Adrenal gland (tissue), 12 donors: ENCODE measurements around the gene AFP. TPM values are rescaled to one million over a fixed set of nuclear protein-coding genes. Genes with fewer than 3 reads are reported as not detected.

Experiments used
- DNase-seq, 7 donors: peaks; one replicate each; pipeline ENCODE4 v3.0.0-alpha.2; 2019 to 2020
- H3K27ac ChIP-seq, 5 donors: fragments of 200-600 bp; sonication (generic) in 4 of 5; 1 replicate in 3 of 5; 2 replicates in 2 of 5; pipeline versions ENCODE4 v1.5.1 to v1.8.0; 2016 to 2020; ENCODE audit warnings: mild to moderate bottlenecking in 1 of 5
- H3K27me3 ChIP-seq: fragments of 200-600 bp; 2 replicates; pipeline ENCODE4 v1.8.0; 2021
- H3K36me3 ChIP-seq, 2 donors: fragments of 200-600 bp; replicated peaks in 1 of 2; 1 replicate in 1 of 2; 2 replicates in 1 of 2; pipeline versions ENCODE4 v1.5.1 to v1.8.0; 2018 to 2022
- H3K4me1 ChIP-seq, 2 donors: fragments of 200-600 bp; replicated peaks in 1 of 2; 1 replicate in 1 of 2; 2 replicates in 1 of 2; pipeline versions ENCODE4 v1.5.1 to v1.8.0; 2018 to 2021
- H3K4me3 ChIP-seq, 4 donors: fragments of 200-600 bp; sonication (generic) in 3 of 4; one replicate each; pipeline ENCODE4 v1.5.1; 2016 to 2018
- H3K9me3 ChIP-seq, 3 donors: fragments of 200-600 bp; sonication (generic) in 1 of 3; replicated peaks in 1 of 3; 1 replicate in 2 of 3; 2 replicates in 1 of 3; pipeline versions ENCODE4 v1.5.1 to v1.8.0; 2016 to 2021
- CTCF ChIP-seq, 6 experiments: fragments of 450-650 bp in 4 of 6; fragments of 200-600 bp in 2 of 6; sonication (generic) in 1 of 6; IDR thresholded peaks; 1 replicate in 5 of 6; 2 replicates in 1 of 6; pipeline versions ENCODE4 v1.5.1 to v1.8.0; 2016 to 2021; ENCODE audit warnings: antibody characterized with exemption in 6 of 6, mild to moderate bottlenecking in 2 of 6, moderate library complexity in 1 of 6
- POLR2A ChIP-seq, 2 donors: fragments of 450-650 bp; IDR thresholded peaks; one replicate each; pipeline ENCODE4 v1.6.1; 2017; ENCODE audit warnings: antibody characterized with exemption in 2 of 2, mild to moderate bottlenecking in 2 of 2, moderate library complexity in 1 of 2
- WGBS, 4 donors: extraction: QIAGEN DNeasy Blood & Tissue Kit in 2 of 4; methylation state at CpG; one replicate each; pipeline versions ENCODE4 v1.1.5 to v1.1.7; 2013 to 2017; 5-methylcytosine and 5-hydroxymethylcytosine counted together
- intact Hi-C, 2 donors: fragments of 100-400 bp; cut with DNase I; formaldehyde crosslinking; loops; one replicate each; pipeline versions ENCODE4 v1.14.1 to v1.15.0; 2022 to 2023
- polyA plus RNA-seq, 3 donors: library from polyadenylated mRNA; stranded (reverse); fragments of 200-250 nt in 2 of 3; fragments of 350-450 nt in 1 of 3; fragmentation: Illumina TruSeq in 1 of 3; extraction: RNeasy Lipid Tissue Mini Kit (QIAGEN cat#74804) in 1 of 3; gene quantifications; one replicate each; pipeline ENCODE4 v1.2.3, GENCODE V29; 2013 to 2014
- total RNA-seq, 9 donors: library from RNA; depleted of rRNA in 4 of 9; stranded (reverse); fragments of >200 nt in 4 of 9; fragments of 120-200 nt in 1 of 9; fragmentation: NEBNext Ultra II Directional in 1 of 9; extraction: Animal tissue kit (Norgen Biotek cat#: 25700) in 1 of 9; gene quantifications; one replicate each; pipeline versions ENCODE4 v1.1.0 to v1.2.4, GENCODE V29; 2013 to 2023
- donor health status: healthy with polysubstance abuse.
- donor health status: Bipolar disorder and iron deficiency.
- donor health status: DM: yes; HTN: yes; CAD: no.
- donor health status: DM: no; HTN: no; CAD: no.
- donor health status: DM: no; HTN: no; CAD: no.
- donor health status: DM: yes; HTN: yes; CAD: no.

The AFP gene
- total and polyA plus RNA-seq, 12 donors, result 0.16 to 2.3 (median 1.0) TPM; not detected in 5

DNA sequence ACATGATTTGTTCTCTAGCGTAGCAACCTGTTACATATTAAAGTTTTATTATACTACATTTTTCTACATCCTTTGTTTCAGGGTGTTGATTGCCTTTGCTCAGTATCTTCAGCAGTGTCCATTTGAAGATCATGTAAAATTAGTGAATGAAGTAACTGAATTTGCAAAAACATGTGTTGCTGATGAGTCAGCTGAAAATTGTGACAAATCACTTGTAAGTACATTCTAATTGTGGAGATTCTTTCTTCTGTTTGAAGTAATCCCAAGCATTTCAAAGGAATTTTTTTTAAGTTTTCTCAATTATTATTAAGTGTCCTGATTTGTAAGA is 29.5 kb upstream of the AFP start:
- no peak for DNase-seq
- H3K9me3 ChIP-seq, result no peaks in the 10 kb centered on the region
- no peak overlapping the region for H3K4me3 ChIP-seq
- H3K27me3 ChIP-seq, result no peaks in the 10 kb centered on the region
- H3K36me3 ChIP-seq, result no peaks in the 10 kb centered on the region
- no peak overlapping the region for H3K27ac ChIP-seq
- intact Hi-C loops, result no loop called here
- H3K4me1 ChIP-seq, result no peaks in the 10 kb centered on the region
- no peak for TF ChIP-seq POLR2A (IDR thresholded peaks at IDR 0.05)
- no peak for TF ChIP-seq CTCF (IDR thresholded peaks at IDR 0.05)
- WGBS, 4 donors, result 91 to 100% (median 97%) methylated on average over 1 of the region's 1 CpG

DNA sequence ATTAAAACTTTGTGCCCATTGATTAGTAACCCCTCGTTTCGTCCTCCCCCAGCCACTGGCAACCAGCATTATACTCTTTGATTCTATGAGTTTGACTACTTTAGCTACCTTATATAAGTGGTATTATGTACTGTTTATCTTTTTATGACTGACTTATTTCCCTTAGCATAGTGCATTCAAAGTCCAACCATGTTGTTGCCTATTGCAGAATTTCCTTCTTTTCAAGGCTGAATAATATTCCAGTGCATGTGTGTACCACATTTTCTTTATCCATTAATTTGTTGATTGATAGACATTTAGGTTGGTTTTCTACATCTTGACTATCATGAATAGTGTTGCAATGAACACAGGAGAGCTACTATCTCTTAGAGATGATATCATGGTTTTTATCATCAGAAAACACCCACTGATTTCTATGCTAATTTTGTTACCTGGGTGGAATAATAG is 28.8 kb upstream of the AFP start:
- WGBS, 4 donors, result 92 to 94% (median 92%) methylated on average over 2 of the region's 2 CpGs
- intact Hi-C loops, result no loop called here
- DNase-seq, result no peak
- Histone ChIP-seq H3K9me3 (no peaks in the 10 kb centered on the region), H3K4me3 (no peak overlapping the region), H3K27ac (no peak overlapping the region), H3K4me1 (no peaks in the 10 kb centered on the region), H3K27me3 (no peaks in the 10 kb centered on the region), H3K36me3 (no peaks in the 10 kb centered on the region)
- TF ChIP-seq CTCF (IDR thresholded peaks at IDR 0.05) (no peak), POLR2A (IDR thresholded peaks at IDR 0.05) (no peak)

DNA sequence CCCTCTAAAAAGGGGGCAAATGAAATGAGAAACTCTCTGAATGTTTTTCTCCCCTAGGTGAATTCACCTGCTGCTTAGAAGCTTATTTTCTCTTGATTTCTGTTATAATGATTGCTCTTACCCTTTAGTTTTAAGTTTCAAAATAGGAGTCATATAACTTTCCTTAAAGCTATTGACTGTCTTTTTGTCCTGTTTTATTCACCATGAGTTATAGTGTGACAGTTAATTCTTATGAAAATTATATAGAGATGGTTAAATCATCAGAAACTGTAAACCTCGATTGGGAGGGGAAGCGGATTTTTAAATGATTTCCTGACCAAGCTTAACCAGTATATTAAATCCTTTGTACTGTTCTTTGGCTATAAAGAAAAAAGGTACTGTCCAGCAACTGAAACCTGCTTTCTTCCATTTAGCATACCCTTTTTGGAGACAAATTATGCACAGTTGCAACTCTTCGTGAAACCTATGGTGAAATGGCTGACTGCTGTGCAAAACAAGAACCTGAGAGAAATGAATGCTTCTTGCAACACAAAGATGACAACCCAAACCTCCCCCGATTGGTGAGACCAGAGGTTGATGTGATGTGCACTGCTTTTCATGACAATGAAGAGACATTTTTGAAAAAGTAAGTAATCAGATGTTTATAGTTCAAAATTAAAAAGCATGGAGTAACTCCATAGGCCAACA is 27.7 kb upstream of the AFP start:
- H3K4me3 ChIP-seq, result no peak overlapping the region
- no peak overlapping the region for H3K27ac ChIP-seq
- no peaks in the 10 kb centered on the region for H3K4me1 ChIP-seq
- H3K9me3 ChIP-seq, result no peaks in the 10 kb centered on the region
- TF ChIP-seq CTCF (IDR thresholded peaks at IDR 0.05), result no peak
- TF ChIP-seq POLR2A (IDR thresholded peaks at IDR 0.05), result no peak
- H3K27me3 ChIP-seq, result no peaks in the 10 kb centered on the region
- intact Hi-C loops, result no loop called here
- H3K36me3 ChIP-seq, result no peaks in the 10 kb centered on the region
- DNase-seq, result no peak
- WGBS, 4 donors, result 78 to 85% (median 78%) methylated on average over 4 of the region's 4 CpGs

- TF ChIP-seq CTCF (IDR thresholded peaks at IDR 0.05), result no peak
- TF ChIP-seq POLR2A (IDR thresholded peaks at IDR 0.05), result no peak
- no peak for DNase-seq
- no peak overlapping the region for H3K4me3 ChIP-seq
- no peaks in the 10 kb centered on the region for H3K4me1 ChIP-seq
- no peak overlapping the region for H3K27ac ChIP-seq
- H3K36me3 ChIP-seq, result no peaks in the 10 kb centered on the region
- intact Hi-C loops, result no loop called here
- 65 to 72% (median 70%) methylated on average over 6 of the region's 6 CpGs for WGBS, 4 donors
- H3K27me3 ChIP-seq, result no peaks in the 10 kb centered on the region
- H3K9me3 ChIP-seq, result no peaks in the 10 kb centered on the region
Observed at GRCh38 chr4:73409012-73409862, 26.8 kb upstream of the AFP start.
